Measurements from ENCODE around the gene USP15.
A peak's percentile ranks its signal among the peaks of the same experiment; 100 is the strongest.
"Not testable (repeated sequence)": the region's sequence is repeated elsewhere in the genome, so short reads cannot be mapped to it uniquely, and the experiment has no call there.

The USP15 gene

GRCh38 chr12:62435303-62436163 lies 175.3 kb downstream of the USP15 start:
- peak; percentile 65 for DNase-seq
- Histone ChIP-seq H3K4me3 (ENCODE audit: low read depth, low read length) (peak overlapping the region; percentile 67), H3K9me3 (no peaks in the 10 kb centered on the region), H3K27me3 (peaks cover 16% of the 10 kb centered on the region; the same call in 1 of the 2 replicates), H3K36me3 (no peaks in the 10 kb centered on the region), H3K4me1 (no peaks in the 10 kb centered on the region)
- peak; percentile 72 for TF ChIP-seq CTCF (IDR thresholded peaks at IDR 0.05; ENCODE audit: low read depth, low read length)

DNA sequence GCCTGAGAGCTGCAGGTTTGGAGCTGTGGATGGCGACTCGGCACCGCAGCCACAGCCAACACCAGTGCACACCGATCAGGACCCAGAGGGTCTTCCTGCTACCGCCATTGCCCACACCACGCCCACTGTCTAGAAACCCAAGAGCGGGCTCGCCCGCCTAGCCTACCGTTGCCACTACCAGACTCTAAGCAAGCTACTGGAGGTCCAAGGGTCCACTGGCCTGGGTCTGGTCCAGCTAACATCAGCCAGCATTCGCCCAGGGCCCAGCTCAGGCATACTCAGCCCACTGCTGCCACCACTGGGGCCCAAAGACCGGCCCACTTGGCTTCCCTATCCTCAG lies 175.9 kb downstream of the USP15 start:
- TF ChIP-seq CTCF (IDR thresholded peaks at IDR 0.05; ENCODE audit: low read depth, low read length) = no peak
- Histone ChIP-seq H3K27me3 (peaks cover 16% of the 10 kb centered on the region; the same call in 1 of the 2 replicates), H3K36me3 (no peaks in the 10 kb centered on the region)

DNA sequence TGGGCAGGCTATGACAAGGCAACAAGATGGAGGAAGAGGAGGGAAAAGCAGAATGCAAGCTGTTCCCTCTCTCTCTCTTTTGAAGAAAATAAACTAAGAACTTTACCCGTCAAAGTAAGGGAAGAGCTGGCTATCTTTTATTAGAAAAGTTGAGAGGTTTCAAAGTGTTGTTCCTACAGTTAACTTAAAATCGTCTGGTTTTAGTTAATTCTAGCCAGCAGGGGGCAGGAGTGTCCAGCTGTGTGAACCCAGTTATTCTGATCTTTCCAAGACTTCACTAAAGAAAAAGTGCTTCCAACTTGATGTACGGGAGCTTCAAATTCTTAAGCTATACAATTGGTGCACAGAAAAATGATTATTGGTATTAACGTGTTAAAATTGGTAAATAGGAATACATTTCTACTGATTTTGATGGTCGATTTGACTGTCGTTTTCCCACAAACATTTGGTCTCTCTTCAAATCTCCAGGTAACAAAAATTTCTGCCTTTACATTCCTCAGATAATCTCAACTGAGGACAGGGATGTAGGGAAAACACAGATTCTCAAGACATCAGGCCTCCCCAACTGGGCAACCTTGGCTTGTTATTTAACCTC lies 178.0 kb downstream of the USP15 start:
- Histone ChIP-seq H3K4me3 (ENCODE audit: low read depth, low read length) (no peak overlapping the region), H3K36me3 (no peaks in the 10 kb centered on the region), H3K4me1 (no peaks in the 10 kb centered on the region), H3K27me3 (peaks cover 16% of the 10 kb centered on the region; the same call in 1 of the 2 replicates), H3K9me3 (no peaks in the 10 kb centered on the region)
- peak; percentile 67 for DNase-seq
- TF ChIP-seq CTCF (IDR thresholded peaks at IDR 0.05; ENCODE audit: low read depth, low read length) = peak; percentile 73

More for the DNA sequence above, 175.9 kb downstream of the USP15 start:
- peak; percentile 6 for DNase-seq
- H3K9me3 ChIP-seq = no peaks in the 10 kb centered on the region
- H3K4me1 ChIP-seq = no peaks in the 10 kb centered on the region
- H3K4me3 ChIP-seq (ENCODE audit: low read depth, low read length) = peak overlapping the region; percentile 67; the same call in 1 of the 2 replicates

- Histone ChIP-seq H3K4me3 (ENCODE audit: low read depth, low read length) (no peak overlapping the region), H3K36me3 (no peaks in the 10 kb centered on the region), H3K27me3 (no peaks in the 10 kb centered on the region; the same call in 1 of the 2 replicates), H3K9me3 (no peaks in the 10 kb centered on the region), H3K4me1 (no peaks in the 10 kb centered on the region)
- TF ChIP-seq CTCF (IDR thresholded peaks at IDR 0.05; ENCODE audit: low read depth, low read length) = no peak
- no peak for DNase-seq
Measured at GRCh38 chr12:62446754-62447452, 186.7 kb downstream of the USP15 start.

DNA sequence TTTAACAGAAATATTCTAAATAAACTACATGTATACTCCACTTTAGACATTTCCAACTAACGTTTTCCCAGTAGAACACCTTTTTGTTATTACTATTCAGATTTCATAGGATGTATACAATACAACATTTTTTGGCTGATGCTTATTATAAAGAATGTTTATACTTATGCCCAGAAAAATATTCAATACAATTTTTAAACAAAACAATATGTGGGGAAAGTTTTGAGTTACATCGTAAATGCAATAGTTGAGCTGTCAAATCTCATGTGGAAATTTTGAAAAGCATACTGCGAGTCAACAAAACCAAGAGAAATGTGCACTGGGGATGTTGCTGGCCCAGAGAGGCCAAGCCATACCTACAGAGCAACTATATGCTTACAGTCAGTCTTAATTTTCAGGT lies 188.2 kb downstream of the USP15 start:
- Histone ChIP-seq H3K36me3 (no peaks in the 10 kb centered on the region), H3K27me3 (no peaks in the 10 kb centered on the region; the same call in 1 of the 2 replicates), H3K4me3 (ENCODE audit: low read depth, low read length) (no peak overlapping the region), H3K4me1 (no peaks in the 10 kb centered on the region), H3K9me3 (no peaks in the 10 kb centered on the region)
- no peak for DNase-seq
- TF ChIP-seq CTCF (IDR thresholded peaks at IDR 0.05; ENCODE audit: low read depth, low read length) = no peak

GRCh38 chr12:62455429-62455828 lies 195.2 kb downstream of the USP15 start:
- not testable (repeated sequence) for H3K4me3 ChIP-seq (ENCODE audit: low read depth, low read length); H3K4me1 ChIP-seq; H3K27me3 ChIP-seq; H3K36me3 ChIP-seq; DNase-seq; H3K9me3 ChIP-seq

Measured in BE2C (cell line).